Stimulated activated CD4-positive, alpha-beta T cell treated with anti-CD3 and anti-CD28 coated beads, Interleukin-1b, Interleukin-23, amount 100 ng/mL, for 48 hours (primary cell): ENCODE results near the gene ADCK1.
"Not testable (repeated sequence)": the region's sequence is repeated elsewhere in the genome, so short reads cannot be mapped to it uniquely, and the experiment has no call there.

Experiments
- DNase-seq: peaks from one replicate; pipeline ENCODE4 v3.0.0-alpha.2; 2020

ADCK1 gene

DNA sequence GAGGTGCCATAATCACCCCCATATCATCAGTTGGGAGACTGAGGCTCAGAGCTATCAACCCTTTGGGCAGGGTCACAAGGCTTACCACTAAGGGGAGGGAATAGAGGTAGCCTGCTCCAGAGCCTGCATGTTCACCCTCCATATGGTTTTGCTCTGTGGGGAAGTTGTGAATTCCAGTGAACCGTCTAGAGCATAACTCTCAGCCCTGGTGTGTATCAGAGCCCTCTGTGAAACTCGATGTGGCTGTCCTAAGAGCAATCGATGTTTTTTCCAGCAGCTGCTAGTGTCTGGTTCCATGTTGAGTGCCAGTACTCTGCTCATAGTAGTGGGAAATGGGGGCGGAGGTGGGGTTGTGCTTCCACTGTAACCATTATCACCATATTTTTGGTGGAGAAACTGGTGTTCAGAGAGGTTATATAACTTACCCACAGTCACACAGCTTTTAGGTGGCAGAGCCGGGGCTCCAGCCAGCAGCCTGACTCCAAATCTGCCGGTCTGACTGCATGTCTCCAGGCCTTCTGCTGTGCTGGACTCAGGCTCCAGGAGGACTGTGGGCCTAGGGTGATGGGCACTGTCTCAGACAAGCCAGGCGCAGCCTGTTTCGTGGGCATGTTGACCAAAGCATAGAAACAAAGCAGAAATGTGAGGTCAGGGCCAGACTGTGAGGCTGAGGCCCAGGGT, 104.2 kb downstream of the ADCK1 start:
- DNase-seq, result no peak

DNA sequence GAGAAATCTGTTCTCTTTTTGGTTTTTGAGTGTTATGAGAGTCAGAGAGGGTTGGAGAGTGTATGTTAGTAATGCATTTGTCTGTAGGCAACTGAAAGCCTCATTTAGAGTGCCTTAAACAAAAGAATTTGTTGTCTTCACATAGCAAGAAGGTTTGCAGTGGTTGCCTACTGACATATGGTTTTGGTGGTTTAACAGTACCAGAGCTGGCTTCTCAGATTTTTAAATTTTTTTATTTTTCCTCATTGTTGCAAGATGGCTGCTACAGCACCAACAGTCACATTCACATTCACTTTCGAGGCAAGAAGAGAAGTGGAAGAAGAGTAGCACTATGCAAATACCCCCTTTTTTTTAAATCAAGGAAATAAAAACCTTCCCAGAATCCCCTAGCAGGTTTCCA, 106.5 kb downstream of the ADCK1 start:
- no peak for DNase-seq

DNA sequence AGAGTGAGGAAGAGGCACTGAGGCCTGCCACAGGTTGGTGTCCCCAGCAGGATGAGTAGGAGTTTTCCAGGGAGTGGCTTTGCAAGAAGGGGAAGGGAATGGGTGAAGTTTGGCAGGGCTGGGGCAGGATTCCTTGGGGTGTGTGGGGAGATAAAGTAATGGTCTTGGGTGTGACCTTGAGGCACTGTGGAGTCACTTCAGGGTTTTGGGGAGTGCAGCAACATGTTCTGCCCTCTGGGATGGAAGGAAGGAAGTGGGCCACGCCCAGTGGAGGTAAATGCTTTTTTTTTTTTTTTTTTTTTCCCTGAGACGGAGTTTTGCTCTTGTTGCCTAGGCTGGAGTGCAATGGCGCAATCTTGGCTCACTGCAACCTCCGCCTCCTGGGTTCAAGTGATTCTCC, 108.9 kb downstream of the ADCK1 start:
- no peak for DNase-seq

DNA sequence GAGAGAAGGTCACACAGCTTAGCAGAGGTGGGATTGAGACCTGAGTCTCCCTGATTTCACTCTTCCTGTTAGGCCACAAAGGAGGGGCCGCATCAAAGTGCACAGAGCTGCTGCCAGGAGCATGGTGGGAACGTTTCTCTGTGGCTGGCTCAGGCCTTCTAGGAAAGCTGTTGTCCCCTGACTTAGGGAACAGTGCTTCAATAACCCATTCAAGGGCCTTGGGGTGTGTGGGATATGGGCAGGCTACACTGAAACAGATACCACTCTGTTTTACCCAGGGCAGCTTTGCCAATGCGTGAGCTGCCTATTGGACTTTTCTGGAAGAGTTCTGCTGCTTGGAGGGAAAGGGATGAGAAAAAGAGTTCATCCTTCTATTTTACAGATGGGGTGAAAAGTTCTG, 110.0 kb downstream of the ADCK1 start:
- no peak for DNase-seq

DNA sequence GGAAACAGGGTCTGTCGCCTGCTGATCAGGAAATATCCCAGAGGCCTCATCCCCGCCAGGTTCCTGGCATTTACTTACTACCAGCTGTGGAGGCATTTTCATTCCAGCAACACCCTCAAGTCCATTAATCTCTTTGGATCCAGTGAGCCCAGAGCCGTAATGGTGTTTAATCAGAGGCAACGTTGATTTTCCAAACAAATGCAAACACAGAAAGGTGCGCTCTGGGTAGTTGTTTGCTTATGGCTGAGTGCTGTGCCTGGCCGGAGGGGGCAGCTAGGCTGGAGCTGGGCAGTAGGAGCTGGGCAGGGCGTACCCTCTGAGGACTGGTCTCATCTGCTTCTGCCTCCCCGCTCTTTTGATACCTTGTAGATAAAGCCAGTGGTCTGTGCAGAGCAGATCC, 110.6 kb downstream of the ADCK1 start:
- DNase-seq, result no peak

DNA sequence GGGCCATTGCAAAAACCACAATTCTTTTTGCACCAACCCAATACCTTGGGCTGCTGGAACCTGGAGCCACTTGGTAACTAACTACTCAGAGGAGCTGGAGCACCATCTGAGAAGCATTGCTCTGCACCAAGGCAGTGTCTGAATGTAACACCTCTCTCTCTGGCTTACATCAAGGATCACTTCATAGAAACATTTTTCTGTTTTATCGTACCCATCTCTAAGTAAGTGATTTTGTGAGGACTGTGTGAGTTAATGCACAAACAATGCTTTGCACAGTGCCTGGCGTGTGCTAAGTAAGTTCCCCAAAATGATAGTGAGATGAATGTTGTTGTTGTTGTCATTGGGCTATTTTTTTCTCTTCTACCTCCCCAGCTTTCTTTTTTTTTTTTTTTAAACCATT, 111.4 kb downstream of the ADCK1 start:
- no peak for DNase-seq

DNA sequence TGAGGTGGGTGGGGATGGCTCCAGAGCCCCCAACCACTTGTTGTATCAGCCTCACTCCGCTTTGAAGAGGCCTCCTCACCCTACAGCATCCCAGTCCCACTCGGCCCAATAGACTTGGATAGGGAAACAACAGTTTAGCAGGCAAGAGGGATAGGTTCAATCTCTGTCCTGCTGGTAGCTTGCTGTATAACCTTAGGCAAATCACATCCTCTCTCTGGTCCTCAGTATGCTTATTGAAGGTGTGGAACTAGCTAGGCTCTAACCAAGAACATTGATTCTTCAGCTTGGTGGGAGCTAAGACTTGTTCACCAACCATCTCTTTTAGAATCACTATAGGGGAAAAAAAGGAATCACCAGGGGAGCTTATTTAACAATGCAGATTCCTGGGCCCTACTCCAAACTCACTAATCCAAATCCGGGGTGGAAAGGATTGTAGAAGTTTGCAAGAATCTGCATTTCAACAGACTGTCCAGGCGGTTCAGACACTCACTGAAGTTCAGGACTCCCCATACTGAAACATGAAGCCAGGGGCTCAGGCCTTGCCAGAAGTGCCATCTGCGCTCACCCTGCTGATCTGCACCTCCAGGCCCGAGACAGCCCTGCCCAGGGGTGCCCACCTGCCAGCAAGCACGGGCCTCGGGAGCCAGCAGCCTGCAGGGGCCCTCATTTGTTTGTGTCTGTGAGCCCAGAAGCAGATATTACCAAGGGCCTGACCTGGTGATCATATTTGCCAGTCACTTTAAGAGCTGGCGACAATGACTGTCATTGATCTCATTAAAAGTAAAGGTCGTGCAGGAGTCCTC, 113.0 kb downstream of the ADCK1 start:
- DNase-seq, result no peak

DNA sequence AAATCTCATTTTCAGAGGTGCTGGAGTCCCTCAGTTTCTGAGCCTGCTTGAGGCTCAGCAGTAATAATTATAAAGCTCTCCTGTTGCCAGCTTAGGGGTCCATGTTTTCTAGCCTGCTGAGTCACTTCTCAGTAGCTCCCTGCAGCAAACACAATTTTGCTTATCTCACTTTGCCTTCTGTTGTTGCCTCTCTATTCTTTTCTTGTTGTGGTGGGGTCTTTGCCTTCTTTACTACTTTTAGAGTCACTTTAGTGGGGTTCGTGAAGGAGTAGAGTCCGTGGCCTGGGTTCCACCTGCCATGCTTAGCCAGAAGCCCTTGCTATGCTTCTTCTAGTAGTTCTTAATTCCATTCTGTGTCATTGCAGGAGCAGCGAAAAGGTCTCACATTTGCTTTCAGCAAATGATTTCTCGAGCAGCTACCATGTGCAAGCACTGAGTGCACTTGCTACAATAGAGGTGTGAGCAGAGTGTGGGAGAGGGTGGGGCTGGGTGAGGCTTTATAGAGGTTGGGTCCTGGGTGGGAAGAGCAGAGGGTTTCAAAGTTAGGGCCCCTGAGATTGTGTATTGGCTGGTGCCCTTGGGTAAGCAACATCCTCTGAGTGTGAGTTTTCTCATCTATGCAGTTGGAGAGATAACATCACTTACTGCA, 114.3 kb downstream of the ADCK1 start:
- no peak for DNase-seq

DNA sequence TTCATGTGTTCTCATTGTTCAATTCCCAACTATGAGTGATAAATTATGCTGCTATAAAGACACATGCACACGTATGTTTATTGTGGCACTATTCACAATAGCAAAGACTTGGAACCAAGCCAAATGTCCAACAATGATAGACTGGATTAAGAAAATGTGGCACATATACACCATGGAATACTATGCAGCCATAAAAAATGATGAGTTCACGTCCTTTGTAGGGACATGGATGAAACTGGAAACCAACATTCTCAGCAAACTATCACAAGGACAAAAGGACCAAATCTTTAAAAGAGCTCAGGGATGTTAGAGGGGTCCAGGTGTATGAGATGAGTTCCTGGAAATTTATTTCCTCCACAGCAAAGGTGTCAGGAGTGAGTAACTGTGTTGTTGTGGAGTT, 115.5 kb downstream of the ADCK1 start:
- not testable (repeated sequence) for DNase-seq

DNA sequence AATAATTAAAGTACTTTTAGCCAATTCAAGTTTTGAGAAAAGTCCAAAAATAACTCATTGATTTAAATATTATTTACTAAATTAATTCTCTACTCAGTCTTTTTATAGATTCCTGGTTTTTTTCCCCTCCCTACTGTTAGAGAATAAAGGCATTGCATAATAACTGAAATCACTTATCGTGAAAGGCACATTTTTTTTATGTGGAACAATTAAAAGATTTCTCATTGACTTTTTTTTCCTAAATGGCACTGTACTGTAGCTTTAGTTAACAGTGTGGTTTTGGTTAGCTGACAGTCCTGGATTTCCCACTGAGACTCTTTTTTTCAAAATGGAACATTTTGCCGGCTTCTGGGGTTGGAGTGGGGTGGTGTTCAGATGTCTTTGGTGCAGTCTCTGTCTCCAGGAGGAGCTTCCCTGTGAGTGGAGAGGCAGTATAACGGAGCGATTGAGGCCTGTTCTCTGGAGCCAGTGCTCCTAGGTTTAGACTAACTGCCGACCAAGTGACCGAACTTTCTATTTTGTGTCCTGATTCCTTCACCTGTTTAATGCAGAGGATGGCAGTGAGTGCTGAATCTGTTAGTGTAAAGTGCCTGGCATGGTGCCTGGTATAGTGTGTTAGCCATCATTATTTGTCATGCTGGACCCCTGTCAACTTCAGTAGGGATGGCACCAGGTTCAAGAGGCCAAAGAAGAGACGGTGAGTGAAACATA, 117.7 kb downstream of the ADCK1 start:
- DNase-seq, result no peak

DNA sequence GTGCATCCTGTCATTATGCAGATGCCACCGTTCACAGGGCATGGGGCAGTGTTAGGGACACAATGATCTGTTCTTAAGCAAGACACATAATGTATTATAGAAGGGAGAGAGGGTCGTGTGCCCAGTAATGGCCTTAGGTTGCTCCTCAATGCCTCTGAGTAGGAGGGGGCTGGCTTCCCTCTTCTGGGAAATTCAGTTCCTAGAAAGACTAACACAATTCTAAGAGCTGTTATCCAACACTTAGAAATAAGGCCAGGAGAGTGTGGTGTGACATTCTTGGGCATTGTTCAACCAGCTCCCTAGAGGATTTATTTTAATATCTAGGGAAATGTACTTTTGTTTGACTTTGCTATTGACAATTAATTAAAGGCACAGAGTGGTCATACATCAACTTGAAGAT, 118.5 kb downstream of the ADCK1 start:
- no peak for DNase-seq

DNA sequence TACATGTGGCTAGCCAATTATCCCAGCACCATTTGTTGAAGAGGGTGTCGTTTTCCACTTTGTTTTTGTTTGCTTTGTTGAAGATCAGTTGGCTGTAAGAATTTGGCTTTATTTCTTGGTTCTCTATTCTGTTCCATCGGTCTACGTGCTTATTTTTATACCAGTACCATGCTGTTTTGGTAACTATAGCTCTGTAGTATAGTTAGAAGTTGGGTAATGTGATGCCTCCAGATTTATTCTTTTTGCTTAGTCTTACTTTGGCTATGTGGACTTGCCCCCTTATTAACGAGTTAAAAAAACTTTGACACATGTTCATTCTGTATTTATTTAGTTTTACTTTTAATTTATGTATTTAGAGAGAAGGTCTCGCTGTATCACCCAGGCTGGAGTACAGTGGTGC, 120.4 kb downstream of the ADCK1 start:
- DNase-seq, result no peak

DNA sequence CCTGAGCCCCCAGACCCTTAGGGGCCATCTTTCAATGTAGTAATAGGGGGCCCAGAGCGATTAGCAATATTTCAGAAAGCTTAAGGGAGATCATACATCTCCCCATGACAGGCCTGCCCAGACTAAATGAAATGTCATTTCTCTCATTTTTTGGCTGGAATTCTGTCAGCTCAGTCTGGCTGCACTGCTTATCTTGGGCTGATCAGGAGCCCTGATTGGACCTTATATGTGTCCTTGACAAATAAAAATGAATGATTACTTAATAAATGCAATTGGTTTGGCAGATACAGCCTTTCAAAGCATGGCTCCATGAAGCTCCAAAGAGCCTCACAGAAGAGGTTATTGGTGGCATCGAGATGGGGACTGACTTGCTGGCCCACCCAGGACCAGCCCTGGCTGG, 121.9 kb downstream of the ADCK1 start:
- no peak for DNase-seq

DNA sequence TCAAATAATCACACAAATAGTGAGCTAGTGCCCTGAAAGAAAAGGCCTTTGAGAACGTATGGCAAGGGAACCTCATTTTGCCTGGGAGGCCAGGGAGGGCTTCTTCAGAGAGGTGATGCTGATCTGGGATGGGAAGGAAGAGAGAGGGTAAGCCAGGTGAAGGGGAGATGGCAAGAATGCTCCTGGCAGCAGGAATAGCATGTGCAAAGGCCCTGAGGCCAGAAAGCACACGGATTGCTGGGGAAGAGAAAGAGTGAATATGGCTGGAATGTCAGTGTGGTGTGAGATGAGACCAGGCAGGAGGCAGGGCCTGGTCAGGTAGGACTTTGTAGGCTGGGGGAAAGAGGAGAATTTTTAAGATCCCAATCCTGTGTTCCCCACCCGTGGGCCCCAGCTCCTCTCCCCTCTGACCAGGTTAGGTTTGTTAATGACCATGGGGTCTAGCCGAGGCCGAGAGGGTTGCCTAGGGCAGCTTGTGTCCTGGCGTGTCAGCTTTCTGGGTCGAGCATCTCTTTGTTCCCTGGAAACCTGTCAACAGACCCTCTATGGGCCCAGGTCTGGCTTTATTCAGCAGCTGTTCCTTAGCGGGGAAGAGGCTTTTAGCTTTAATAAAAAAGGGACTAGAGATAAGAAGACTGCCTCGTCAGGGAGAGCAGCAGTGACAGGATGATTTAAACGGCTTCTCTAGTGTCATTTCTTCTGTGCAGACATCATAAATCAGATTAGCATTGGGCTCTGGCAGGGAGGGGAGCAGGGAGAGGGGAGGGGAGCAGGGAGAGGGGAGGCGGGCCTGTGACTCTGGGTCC, 123.4 kb downstream of the ADCK1 start:
- DNase-seq, result no peak

DNA sequence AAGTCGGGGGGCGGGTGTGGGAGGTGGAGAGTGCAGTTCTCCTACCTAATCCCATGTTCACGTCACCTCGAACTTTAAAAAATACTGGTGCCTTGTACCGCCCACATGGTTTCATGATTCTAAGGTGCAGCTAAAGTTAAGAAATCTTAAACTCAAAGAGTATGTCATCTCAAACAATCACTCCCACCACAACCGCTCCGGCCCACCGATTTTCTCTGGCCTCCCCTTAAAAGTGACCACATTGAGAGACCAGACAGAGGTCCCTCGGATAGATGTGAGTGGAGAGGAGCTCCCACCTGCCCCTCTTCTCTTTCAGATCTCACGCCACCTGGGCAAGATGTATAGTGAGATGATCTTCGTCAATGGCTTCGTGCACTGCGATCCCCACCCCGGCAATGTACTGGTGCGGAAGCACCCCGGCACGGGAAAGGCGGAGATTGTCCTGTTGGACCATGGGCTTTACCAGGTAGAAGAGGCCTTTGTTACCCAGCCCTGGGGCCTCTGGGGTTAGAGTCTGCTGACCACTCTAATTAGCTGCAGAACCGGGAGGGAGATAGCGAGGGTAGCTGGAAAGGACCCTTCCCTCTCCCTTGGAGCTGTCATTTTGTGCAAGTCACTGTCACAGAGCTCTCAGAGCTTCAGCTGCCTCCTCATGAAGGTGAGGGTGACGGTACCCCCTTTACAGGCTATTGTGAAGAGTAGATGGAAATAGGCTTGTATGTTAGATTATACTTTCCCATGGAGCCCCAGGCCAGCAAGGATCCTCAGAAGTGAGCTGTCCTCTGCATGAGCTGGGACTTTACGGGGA, 124.4 kb downstream of the ADCK1 start:
- no peak for DNase-seq

DNA sequence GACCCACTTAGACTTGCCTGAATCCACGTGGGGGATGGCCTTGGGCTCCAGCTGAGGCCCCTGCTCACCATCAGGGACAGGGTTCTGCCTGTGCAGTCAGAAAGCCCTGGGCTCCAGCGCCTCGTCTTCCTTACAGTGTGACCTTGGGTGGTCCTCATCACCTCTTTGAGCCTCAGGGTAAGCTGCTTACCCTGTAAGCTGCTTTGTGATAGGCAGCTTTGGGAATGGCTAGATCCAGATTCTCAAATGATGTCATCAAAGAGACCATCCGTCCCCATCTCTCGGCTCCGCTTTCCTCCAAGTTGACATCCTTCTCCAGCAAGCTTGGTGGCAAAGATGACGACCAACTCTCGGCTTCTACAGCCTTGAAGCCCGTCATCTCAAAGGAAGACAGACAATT, 127.0 kb downstream of the ADCK1 start:
- DNase-seq, result no peak

DNA sequence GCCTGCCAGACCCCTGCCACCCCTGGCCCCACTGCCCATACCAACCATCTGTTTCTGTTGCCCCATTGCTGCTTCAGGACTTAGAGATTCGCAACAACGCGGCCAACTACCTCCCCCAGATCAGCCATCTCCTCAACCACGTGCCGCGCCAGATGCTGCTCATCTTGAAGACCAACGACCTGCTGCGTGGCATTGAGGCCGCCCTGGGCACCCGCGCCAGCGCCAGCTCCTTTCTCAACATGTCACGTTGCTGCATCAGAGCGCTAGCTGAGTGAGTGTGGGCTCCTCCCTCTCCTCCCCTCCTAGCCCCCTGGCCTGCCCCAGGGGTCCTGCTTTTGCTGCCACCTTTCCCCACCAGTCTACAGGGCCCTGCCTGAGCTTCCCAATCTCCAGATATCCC, 131.5 kb downstream of the ADCK1 start:
- DNase-seq, result no peak

DNA sequence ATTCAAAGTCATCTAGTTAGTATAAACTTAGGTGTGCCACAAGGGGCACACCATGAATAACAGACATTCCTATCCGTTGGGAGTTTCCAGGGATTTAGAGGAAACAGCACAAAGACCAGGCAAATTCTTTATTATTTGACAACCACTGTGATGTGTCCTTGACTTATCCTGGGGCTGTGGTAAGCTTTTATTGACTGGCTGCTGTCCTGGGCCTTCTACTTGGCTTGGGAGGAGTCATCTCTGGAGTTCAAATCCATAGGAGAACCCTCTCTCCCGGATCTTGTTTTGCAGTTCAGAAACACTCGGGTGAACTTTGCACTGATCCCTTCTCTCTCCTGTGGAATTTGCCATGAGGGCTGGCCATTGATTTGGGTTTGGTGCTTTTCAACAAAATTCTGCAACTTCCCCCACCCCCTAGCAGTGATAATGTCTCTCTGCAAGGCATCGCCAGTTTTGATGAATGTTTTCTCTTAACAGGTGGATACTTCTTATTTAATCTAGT, 136.3 kb downstream of the ADCK1 start:
- no peak for DNase-seq

DNA sequence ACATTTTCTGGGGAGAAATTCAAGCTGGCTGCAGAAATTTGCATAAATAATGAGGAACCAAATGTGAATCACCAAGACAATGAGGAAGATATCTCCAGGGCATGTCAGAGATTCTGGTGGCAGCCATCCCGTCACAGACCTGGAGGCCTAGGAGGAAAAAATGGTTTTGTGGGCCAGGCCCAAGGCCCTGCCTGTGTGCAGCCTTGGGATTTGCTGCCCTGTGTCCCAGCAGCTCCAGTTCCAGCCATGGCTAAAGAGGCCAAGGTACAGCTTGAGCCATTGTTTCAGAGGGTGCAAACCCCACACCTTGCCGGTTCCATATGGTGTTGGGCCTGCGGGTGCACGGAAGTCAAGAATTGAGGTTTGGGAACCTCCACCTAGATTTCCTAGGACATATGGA, 147.5 kb downstream of the ADCK1 start:
- DNase-seq, result no peak

DNA sequence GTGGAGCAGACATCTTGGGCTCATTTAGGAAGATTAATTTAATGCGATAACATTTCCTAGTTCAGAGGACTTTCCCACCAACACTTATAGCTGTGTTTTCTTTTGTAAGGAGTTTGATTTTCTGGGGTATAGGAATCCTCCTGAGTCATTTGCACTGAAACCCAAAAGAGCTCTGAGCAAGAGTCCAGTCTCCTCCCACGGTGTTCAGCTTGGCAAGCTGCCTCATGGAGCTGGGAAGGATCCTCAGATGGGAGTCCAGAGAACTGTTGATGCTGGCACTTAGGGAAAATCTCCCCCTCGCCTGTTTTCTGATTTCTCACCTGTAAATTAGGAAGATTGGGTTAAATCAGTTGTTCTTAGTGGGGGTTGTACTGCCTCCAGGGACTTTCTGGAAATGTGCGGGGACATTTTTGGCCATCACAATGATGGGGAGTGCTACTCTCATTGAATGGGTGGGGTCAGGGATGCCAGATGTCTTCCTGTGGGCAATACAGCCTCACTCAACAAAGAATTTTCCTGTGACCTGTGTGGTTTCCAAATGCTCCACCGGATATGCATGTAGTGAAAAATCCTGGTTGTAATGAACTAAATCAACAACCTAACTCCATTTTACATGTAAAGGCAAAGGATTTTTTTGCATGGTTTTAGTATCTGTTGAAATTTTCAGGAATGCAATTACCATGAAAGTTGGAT, 150.6 kb downstream of the ADCK1 start:
- no peak for DNase-seq
